Stimulated activated CD4-positive, alpha-beta T cell treated with anti-CD3 and anti-CD28 coated beads, Interleukin-2, amount 100 ng/mL, for 48 hours (primary cell): Measurements from ENCODE around the gene CNTNAP3.
"Not testable (repeated sequence)": the region's sequence is repeated elsewhere in the genome, so short reads cannot be mapped to it uniquely, and the experiment has no call there.

Experiments used
- DNase-seq, 2 donors: peaks; one replicate each; pipeline ENCODE4 v3.0.0-alpha.2; 2020

CNTNAP3 gene

DNA sequence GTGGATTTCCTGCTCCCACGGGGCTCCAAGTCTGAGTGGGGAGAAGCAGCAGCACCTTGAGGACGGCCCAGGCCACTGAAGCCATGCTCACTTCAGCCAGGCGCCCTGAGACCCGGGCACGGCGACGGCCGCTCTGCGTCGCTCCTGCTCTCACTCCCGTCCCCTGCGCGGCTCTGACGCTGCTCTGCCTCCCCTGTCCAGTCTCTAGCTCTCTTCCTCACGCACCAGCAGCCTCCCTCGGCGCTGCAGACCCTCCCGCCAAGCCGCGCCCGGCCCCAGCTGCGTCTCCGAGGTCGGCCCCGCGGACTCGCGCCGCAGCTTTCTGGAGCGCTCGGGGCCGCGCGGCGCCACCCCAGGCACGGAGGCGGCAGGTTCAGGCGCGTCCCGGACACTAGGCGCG lies at the start of gene CNTNAP3:
TSS of gene CNTNAP3 (minus strand) at position 188 of the 400 bp plus-strand sequence. CDS start at position 85, 103 bp downstream.
- not testable (repeated sequence) for DNase-seq

DNA sequence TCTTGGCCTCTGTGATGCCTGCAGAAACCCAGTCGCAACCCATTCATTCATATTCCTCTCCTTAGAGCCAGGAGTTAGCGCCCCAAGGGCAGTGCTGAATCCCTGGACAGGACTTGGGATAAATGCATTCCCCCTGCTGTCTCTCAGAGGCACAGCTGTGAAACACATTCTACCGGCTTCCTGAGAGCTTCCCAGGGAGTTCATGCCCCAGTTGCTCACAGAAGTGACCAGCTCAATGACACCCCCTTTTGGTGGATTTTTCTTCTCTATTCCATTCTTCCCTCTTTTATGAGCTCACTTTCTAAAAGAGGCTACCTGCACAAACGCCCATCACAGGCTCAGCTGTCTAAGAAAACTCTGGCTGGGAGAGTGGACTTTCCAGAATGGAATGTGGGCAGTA lies 8.0 kb downstream of the CNTNAP3 start:
- DNase-seq = not testable (repeated sequence)

DNA sequence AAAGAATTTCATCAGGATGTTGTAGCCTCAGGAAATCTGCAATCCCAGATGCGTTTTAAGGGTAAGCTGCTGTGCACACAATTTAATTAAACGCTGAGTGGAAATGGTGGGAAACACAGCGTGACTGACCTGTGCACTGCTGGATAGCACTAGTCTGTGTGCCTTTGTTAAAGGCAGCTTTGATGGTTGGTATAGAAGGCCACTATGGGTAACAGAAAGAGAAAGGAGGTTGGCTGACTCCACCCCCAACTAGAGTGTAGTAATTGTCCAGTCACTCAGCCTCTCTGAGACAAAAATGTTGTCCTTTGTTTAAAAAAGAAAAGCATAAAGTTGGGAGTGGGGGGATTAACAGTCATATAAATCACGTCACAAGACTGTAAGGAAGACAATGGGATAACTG lies 45.5 kb downstream of the CNTNAP3 start:
- not testable (repeated sequence) for DNase-seq

DNA sequence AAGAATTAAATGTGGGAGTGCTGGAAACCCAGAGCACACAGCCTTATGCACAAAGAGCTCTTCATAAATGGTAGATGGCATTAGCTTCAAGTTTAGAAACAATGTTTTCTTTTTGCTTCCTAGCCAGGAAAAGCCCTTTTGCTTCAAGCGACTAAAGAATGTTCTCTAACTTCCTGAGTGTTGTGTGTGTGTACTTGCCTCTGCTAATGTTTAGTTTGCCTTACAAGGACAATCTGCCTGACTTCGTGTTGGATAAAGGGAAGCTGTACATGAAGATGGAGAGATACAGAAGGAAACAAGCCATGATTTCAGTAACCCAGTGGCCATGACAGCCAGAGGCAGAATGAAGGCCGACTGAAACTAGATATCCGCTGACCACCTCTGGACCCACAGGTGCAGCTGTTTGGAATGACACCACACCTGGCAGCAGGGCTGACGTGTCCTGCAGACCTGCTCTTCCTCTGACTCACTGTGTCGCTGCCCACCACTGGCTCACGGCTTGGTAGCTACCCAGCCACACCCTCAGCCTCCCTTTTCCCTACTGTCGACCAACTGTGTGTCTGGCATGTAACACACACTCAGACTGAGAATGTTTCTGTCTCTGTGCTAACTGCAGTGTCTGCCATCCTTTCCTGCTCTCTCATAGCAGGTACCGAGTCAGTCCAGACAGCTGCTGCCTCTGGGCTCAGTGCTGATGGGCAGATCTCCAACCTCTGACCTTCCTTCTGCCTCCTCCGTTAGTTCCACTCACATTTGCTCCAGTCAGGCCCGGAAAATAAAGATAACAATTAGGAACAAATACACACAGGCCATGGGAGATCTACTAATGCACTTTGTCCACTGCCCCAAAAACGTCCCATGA lies 55.6 kb downstream of the CNTNAP3 start:
- DNase-seq = not testable (repeated sequence)

DNA sequence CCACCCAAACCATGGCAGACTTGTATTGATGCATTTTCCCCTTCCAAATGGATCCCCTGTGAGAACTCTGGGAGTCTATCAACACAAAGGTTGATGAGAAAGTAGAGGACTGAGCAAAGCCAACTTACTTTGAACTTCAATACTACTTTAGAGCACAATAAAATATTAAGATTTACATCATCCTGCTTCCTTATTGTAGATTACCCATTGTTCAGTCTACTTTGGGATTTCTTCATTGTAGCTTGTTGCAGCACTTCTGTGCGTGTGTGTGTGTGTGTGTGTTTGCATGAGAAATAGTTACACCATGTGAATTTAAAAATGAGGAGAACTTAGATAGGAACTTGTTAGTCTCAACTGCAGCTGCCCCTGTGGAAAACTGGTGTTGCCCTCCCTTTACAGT lies 72.0 kb downstream of the CNTNAP3 start:
- DNase-seq = not testable (repeated sequence)

DNA sequence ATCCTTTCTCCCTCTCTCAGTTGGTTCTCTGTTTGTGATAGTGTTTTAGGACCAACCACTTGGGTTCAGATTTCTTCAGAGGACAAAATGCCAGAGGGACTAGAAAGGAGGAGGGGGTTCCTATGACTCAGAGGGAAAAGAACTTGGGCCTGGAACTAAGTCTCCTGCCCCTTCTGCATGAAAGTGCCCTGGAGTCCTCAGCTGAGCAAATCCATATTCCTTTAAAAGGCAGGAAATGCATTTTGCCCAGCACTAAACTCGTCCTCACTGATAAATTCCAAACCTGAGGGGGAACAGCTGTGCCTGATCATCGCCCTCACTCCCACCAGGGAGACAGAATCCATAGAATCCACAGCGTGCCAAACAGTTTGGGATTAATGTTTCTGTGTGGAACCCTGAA lies 78.2 kb downstream of the CNTNAP3 start:
- DNase-seq = not testable (repeated sequence)

DNA sequence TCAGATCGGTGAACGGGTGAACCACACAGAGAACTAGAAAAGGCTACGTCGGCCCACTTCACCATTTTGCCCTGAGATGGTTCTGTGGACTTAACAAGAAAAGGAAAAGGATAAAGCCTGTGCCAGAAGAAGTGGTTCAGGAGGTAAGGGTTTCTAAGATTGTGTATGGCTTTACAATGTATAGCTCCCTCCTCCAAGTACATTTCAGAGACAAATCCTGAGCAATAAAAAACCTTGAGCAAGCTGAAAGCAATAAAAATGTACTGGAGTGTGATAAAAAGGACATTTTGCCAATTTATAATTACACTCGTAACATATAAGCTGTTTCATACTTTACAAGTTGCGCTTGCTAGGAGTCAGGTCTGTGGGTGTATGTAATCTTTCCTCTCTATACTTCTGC lies 81.3 kb downstream of the CNTNAP3 start:
- DNase-seq = not testable (repeated sequence)

DNA sequence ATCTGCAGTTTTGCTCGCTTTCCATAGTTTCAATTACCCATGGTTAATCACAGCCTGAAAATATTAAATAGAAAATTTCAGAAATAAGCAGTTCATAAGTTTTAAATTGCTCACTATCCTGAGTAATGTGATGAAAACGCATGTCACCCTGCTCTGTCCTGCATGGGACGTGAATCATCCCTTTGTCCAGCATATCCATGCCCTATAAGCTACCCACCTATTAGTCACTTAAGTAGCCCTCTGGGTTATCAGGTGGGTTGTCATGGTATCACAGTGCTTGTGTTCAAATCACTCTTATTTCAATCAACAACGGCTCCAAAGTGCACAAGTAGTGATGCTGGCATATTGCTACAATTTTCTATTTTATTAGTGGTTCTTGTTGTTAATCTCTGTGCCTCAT lies 82.1 kb downstream of the CNTNAP3 start:
- not testable (repeated sequence) for DNase-seq

DNA sequence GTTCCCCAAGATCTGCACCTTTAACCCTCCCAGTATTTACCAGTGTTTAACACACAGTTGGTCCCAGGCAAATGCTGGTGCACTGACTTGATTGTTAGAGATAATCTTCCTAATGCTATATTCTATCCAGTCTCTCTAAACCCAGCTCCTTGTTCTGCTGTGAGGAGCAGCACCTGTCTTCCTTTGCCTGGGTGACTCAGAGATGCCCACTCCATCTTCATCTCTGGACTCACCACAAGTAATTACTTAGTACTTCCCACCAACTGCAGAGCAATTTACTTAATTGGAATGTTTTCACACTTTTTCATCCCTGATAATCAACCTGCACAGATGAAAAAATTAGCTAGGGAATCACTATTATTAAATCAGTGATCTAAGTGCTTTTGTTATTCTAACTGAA lies 87.6 kb downstream of the CNTNAP3 start:
- DNase-seq = not testable (repeated sequence)

DNA sequence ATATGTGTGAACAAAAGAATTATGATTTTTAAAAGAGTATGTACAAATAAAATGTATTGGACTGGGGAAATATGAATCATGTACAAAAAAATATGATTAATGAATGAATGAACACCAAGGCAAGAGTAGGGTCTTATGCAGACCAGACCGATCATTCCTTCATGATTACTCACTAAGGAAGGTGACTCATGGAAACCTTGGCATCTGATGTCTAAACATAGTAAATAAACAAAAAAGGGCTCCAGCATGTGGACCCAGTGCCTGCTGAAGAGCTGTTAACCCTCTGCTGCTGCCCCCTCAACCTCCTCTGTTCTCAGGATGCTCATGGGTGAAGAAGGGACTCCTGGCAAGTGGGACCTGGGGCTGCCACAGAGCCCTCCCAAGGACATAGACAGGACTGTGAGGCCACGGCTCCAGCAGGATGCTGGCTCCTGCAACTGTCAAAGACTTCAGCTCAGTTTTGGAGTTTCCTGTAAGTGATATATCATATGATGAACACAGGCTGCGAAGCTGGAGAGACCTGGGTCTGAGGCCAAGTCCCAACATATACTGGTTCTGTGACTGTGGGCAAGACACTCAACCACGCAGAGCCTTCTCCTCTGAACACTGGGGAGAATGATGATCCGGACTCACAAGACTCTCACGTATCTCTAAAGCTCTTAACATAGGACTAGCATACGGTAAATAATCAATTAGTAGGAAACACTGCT lies 89.8 kb downstream of the CNTNAP3 start:
- not testable (repeated sequence) for DNase-seq

DNA sequence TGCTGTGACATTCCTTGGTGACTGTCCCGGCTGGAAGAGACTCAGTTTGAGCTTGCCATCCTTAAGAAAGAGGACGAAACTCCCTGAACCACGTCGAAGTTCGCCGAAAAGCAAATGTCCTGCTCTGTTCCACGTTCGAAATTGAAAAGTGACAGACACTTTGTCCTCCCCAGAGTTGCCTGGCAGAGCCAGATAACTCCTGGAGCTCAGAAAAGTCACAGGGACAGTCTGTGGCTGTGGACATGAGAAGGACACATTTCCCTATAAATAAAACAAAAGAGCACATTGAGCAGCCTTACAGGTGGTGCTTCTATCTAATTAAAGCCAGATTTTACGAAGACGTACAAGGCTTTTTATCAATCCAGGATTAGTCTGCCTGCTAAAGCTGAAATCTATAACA lies 116.6 kb downstream of the CNTNAP3 start:
- not testable (repeated sequence) for DNase-seq

DNA sequence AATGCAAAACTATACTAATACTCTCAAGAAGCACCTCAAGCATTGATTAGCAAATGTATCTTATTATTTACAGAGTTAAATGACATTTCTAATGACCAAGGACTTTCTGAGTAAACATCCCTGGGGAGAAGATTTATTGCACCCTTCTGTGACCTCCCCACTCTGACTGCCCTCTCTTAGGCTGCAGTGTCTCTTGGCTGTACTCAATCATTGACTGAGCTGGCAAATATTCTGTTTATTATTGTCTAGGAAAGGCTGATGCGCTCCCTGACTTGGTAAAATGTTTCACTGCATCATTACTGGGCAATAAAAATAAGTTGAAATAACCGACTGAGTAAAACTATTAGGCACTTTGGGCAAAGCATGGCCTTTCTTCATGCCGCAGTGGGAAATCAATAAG lies 130.3 kb downstream of the CNTNAP3 start:
- DNase-seq = not testable (repeated sequence)

DNA sequence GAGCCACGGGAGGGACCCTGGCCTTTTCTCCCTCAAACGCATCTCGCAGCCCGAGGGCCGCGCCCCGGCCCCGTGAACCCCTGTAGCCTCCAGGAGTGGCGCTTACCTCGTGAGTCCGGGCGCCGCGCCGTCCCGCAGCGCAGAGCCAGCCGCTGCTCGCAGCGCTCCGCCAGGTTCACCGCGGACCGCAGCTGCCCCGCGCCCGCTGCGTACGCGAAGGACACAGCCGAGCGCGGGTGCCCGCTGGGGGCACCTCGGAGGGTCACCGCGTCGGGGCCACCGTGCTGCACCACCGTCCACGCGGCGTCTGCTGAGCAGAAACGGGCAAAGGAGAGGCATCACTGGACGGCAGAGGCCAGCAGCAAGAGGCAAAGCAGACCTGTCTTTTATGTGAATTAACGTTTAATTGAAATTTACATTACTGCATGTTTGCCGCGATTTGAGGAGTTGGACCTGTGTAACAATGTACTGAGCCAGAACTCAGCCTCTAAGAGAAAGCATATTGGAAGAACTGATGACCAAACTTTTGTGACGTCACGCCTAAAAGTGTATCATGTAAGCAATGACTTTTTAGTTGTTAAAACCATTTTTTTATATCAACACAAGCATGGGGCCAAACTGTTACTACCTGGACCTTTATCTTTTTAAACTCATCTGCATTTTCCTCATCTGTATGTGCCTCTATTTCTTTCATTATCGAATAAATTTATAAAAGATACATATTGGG lies 155.0 kb downstream of the CNTNAP3 start:
- not testable (repeated sequence) for DNase-seq

DNA sequence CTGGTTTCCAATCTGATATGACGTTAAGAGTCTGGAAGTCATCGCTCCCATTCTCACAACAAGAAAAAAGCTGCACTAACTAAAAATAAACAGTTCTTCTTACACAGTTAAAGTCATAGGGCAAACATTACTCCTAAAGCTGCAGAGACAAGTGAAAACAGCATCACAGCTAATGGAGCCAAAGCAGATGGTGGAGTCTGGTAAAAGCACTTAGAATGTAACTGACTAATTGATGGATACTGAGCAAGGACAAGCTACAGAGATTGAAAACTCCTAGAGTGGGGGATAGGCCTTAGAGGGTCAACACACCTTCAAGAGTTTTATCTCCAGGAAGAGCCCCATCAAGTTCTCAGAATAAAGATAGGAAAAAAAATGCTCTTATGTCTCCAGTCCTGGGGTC lies 166.6 kb downstream of the CNTNAP3 start:
- not testable (repeated sequence) for DNase-seq

DNA sequence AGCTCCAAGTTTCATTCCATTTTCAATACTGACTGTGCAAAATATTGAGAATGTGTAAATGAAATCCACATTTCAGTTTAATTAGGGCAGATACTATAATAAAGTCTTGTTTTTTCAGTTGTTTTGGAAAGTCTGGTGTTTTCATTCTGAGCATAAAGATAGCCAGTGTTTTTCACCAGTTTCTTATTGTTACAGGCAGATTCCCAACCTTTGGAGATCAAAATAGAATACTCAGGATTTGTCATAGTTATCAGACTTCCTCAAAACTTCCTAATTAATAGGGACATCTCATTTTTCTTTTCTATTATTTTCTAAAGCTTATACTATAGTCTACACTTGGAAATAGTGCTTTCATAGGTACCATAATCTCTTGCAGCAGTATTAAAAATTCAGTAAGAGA lies 176.2 kb downstream of the CNTNAP3 start:
- DNase-seq = not testable (repeated sequence)

DNA sequence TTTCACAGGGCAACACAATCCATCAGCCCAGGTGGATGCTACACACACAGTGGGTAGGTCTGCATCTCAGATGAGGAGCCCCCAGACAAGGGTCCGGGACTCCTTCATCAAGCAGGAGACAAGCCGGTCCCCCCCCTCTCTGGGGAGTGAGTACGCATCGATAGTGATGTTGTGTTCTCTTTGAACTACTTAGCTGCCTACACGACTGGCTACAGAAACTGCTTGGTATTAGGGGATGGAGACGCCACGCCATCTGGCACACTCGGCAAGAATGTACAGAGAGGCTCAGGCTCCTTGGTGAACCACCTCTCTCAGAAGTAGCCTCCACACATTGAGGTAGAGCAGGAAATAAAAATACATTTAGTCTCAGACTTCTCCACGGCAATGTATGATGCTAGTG lies 179.8 kb downstream of the CNTNAP3 start:
- no peak for DNase-seq

DNA sequence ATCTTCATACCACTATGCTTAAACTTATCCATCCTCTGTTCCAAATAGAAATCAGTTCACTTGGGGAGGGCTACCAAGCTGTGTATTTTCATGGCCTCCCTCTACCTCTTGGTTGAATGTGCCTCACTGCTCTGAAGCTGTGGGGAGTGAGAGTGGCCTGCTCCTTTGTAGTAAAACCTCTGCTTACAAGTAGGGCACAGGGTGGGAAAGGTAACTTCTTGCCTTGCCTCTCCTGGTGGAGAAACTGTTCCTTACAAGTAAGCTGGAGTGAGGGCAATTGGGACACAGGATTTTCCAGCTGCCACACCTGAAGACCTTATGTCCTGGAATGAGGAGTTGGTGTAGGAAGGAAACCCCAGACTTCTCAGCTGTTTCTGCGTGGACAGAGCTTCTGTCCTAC lies 190.8 kb downstream of the CNTNAP3 start:
- DNase-seq = not testable (repeated sequence)

DNA sequence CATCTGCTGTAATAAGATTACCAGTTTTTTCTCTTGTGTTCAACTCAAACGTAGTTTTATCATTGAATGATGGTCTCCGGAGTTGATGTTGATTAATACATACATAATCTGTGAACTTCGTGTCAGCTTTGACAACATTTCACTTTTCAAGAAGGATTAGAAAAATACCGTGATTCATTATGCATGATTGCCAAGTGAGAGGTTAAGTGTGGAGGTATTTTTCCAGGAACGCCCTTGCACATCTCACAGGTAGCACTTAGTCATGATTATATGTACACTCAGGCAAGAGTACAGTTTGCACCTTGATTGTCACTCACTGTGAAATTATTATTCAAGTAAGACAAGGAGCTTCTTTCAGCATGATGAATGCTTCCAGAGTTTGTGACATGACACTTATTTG lies 202.7 kb downstream of the CNTNAP3 start:
- DNase-seq = not testable (repeated sequence)

DNA sequence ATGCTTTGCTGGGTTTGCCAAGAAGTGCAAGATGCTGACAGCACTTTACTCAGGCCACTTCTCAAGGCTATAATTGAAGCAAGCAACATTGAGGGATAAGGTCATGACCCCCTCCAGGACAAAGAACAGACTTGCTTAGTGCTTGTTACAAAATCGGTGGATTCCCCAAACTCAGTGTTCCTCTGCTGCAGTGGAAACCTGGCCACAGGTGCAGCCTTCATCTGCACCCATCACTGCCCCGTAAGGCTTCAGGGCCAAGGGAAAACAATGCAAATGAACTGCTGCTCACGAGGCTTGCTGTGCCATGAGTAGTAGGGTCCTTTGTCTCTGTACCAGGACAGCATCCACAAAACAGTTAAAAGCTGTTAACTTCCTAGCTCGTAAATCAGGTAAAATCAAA lies 205.4 kb downstream of the CNTNAP3 start:
- DNase-seq = not testable (repeated sequence)

DNA sequence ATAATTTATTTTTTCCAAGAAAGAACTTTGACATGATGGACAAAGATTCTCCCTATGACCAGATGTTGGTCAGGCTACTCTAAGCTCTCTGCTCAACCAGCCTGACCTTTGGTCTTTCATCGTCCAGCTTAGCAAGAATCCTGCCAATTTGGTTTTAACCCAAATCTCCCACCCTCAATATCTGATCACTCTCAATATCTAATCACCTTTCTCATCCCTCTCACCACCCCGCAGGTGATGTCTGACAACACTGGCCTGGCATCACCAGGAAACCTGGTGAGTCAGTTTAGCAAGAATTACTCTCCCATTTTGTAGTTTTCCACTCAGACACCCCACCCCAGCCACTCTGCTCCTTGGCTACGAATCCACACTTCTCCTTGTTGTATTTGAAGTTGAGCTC lies 207.9 kb downstream of the CNTNAP3 start:
- DNase-seq = not testable (repeated sequence)

DNA sequence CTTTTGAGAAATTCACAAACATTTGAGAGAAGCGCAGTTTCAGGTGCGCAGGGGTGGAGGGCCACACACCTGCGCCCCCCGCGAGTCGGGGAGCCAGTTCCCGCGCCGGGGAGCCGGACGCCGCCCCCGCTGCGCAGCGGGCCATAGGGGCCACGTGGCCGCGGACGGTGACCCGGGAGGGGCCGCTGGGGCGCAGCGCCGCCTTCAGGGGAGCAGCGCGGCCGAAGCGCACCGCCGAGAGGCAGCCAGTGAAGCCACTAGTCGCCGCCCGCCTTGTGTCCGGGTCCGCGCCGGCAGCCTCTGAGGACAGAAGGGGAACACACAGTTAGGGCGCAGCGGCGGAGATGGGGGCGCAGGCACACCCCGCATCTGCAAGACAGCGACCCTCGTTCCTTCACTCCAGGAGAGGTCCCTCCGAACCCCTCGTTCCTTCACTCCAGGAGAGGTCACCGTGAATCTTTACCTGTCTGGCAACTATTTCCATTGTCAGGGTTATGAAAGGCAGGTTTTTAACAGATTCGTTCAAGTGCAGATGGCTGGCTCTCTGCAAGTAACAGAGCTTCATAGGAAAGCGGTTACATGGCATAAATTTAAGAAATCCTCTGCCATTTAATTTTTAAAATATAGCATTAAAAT lies 209.2 kb downstream of the CNTNAP3 start:
- DNase-seq = not testable (repeated sequence)

DNA sequence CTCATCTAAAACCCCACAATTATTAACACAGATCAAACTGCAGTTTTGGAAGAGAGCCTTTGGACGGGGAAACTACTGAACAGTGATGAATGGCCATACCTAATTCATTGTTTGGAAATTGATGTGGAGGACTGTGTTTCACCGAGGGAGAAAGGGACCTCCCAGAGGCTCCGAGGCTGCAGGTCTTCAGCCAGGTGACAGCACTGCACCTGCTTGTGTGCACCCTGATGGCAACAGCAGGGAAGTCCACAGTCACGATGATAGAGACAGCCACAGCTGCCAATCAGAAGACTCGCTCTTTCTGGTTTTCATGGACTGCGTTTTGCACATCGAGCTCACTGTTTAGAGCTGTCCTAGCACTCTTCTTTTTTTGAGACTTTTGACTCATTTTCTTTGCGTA lies 214.4 kb downstream of the CNTNAP3 start:
- not testable (repeated sequence) for DNase-seq

DNA sequence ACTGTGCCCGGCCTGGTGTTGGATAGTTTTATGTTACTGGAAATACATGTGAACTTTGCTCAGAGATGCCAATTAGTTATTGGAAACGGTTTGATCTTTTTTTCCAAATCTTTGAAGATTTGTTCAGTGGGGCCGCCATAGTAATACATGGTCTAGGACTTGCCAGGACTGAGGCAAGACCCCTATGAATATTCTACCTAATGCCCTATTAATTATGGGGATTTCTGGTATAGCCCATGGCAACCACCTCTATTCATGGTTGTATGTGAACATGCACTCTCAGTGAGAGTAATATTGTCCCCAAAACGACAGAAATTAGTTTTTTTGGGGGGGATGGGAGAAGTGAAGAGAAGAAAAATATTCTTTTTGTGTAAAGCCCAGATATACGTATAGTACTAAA lies 220.3 kb downstream of the CNTNAP3 start:
- DNase-seq = not testable (repeated sequence)
